ENCODE measurements around the gene ADAMTS17. TPM values are rescaled to one million over a fixed set of nuclear protein-coding genes. Genes with fewer than 3 reads are reported as not detected.

Gene ADAMTS17
- polyA plus RNA-seq, 2 of the 4 experiments (the other 2 are of a cell fraction), result 0.05 TPM; not detected in 1

GRCh38 chr15:99986297-99987118 is 355.3 kb downstream of the ADAMTS17 start:
- TF ChIP-seq HES2 (IDR thresholded peaks at IDR 0.05) (no peak), GATA3 (IDR thresholded peaks at IDR 0.05; ENCODE audit: borderline replicate concordance) (no peak), CEBPB (IDR thresholded peaks at IDR 0.05) (no peak), HMGXB4 (CRISPR knock-in tag; IDR thresholded peaks at IDR 0.05; ENCODE audit: borderline replicate concordance) (no peak), HOXA7 (CRISPR knock-in tag; IDR thresholded peaks at IDR 0.05) (no peak), HOXB5 (CRISPR knock-in tag; IDR thresholded peaks at IDR 0.05) (no peak), ZSCAN20 (CRISPR knock-in tag; IDR thresholded peaks at IDR 0.05) (no peak), KDM5A (IDR thresholded peaks at IDR 0.05) (no peak), ELK1 (IDR thresholded peaks at IDR 0.05; ENCODE audit: low read depth, low read length) (no peak), SREBF2 (IDR thresholded peaks at IDR 0.05) (no peak), REST (IDR thresholded peaks at IDR 0.05) (no peak), MAX (IDR thresholded peaks at IDR 0.05) (no peak), EHMT2 (IDR thresholded peaks at IDR 0.05; ENCODE audit: low read depth) (no peak), HDAC2 (IDR thresholded peaks at IDR 0.05) (no peak), HOXB13 (CRISPR knock-in tag; IDR thresholded peaks at IDR 0.05; ENCODE audit: low read depth) (no peak), KDM1A (IDR thresholded peaks at IDR 0.05; ENCODE audit: low read depth) (no peak), MYC (IDR thresholded peaks at IDR 0.05; ENCODE audit: borderline replicate concordance, low read length) (no peak), ZNF302 (CRISPR knock-in tag; IDR thresholded peaks at IDR 0.05) (no peak), JUNB (IDR thresholded peaks at IDR 0.05) (no peak)
- CTCF ChIA-PET, result interaction anchor here (0.6 kb wide), 1 partner anchor 547 kb away, joined by 4 read pairs; no protein-coding TSS in a partner anchor
- Histone ChIP-seq H3K4me1 (no peaks in the 10 kb centered on the region), H3K27ac (no peak overlapping the region), H3K9me3 (peaks cover 9% of the 10 kb centered on the region; the same call in 2 of the 3 replicates), H3K4me2 (no peak overlapping the region), H3K4me3 (no peak overlapping the region)
- ATAC-seq, result no peak
- no peak for DNase-seq (ENCODE audit: low read depth in 1 of 2, low spot score in 1 of 2)
- FAIRE-seq, result no peak
- 25% methylated on average over 9 of the region's 9 CpGs for WGBS (ENCODE audit: missing lambda C conversion rate)
- POLR2A ChIA-PET, result no interaction called here

- no peak for FAIRE-seq
- TF ChIP-seq CBX8 (IDR thresholded peaks at IDR 0.05), result no peak
- no peak for TF ChIP-seq CBX2 (IDR thresholded peaks at IDR 0.05; ENCODE audit: borderline replicate concordance, low read depth)
- TF ChIP-seq POLR2AphosphoS2 (conservative IDR thresholded peaks at IDR 0.05; ENCODE audit: low read length), result no peak
- TF ChIP-seq EP300 (IDR thresholded peaks at IDR 0.05), result no peak
- no peak for TF ChIP-seq HMGXB4 (CRISPR knock-in tag; IDR thresholded peaks at IDR 0.05; ENCODE audit: borderline replicate concordance)
- TF ChIP-seq ZSCAN20 (CRISPR knock-in tag; IDR thresholded peaks at IDR 0.05), result no peak
- TF ChIP-seq RFX5 (IDR thresholded peaks at IDR 0.05), result no peak
- TF ChIP-seq ATOH8 (CRISPR knock-in tag; IDR thresholded peaks at IDR 0.05; ENCODE audit: low read depth), result no peak
- TF ChIP-seq FOSB (CRISPR knock-in tag; IDR thresholded peaks at IDR 0.05), result no peak
- no peak for TF ChIP-seq MYC (IDR thresholded peaks at IDR 0.05; ENCODE audit: borderline replicate concordance, low read length)
- TF ChIP-seq HEYL (CRISPR knock-in tag; IDR thresholded peaks at IDR 0.05), result no peak
- no peak for TF ChIP-seq KDM5A (IDR thresholded peaks at IDR 0.05)
- TF ChIP-seq POLR2A (IDR thresholded peaks at IDR 0.05; ENCODE audit: low read length), result no peak
Measured at GRCh38 chr15:99985878-99986277, 355.9 kb downstream of the ADAMTS17 start.

More at GRCh38 chr15:99985878-99986277, 355.9 kb downstream of the ADAMTS17 start:
- CTCF ChIA-PET, result no interaction called here
- no peak overlapping the region for H3K4me2 ChIP-seq
- H3K27ac ChIP-seq, result no peak overlapping the region
- H3K4me1 ChIP-seq, result no peaks in the 10 kb centered on the region
- ATAC-seq (no peak), DNase-seq (ENCODE audit: low read depth in 1 of 2, low spot score in 1 of 2) (no peak)
- no peak overlapping the region for H3K4me3 ChIP-seq
- WGBS (ENCODE audit: missing lambda C conversion rate), result 90% methylated on average over 4 of the region's 4 CpGs
- POLR2A ChIA-PET, result no interaction called here
- peaks cover 9% of the 10 kb centered on the region; the same call in 2 of the 3 replicates for H3K9me3 ChIP-seq

Data from A549 (cell line).